ENCODE data around the gene CNKSR2. TPM values are rescaled to one million over a fixed set of nuclear protein-coding genes. Genes with fewer than 3 reads are reported as not detected.

CNKSR2 gene
- total and polyA plus RNA-seq, 9 donors, result 0.35 to 20.6 (median 2.3) TPM

DNA sequence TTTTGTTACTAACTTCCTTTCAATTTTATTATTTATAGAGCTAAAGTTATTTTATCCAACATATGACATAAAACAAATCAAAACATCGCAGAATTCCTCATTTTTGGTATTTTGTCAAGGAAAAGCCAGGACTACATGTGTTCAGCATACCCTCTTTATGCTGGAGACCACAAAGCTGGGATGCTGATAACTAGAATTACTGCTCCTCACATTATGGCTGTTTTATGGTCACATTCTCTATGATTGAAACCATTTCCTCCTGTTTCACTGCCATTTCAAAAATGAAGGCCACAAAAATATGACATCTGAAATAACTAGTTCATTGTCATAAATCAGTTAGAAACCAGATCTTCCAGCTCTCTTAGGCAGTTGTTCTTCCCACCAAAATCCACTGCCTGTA lies 242.2 kb downstream of the CNKSR2 start:
- no peak for DNase-seq

DNA sequence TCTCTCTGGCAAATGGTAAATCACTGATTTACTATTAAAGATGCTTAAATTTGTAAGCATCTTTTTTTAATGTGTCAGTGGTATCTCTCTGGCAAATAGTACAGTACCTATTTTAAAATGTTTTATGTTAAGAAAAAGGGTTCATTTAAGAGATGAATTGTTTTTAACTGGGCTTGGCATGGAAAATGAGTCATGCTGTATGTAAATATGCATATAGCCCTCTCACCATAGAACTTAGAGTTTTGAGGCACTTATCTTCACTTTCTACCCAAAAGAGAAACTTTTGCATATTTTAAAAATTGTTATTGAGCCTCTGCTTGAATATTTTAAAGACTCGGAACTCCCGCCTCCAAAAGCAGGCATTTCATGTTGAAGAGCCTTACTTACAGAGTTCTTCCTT lies 246.0 kb downstream of the CNKSR2 start:
- no peaks in the 10 kb centered on the region for H3K4me1 ChIP-seq (ENCODE audit: insufficient read depth)
- WGBS, 3 donors, result 71 to 82% (median 78%) methylated on average over 2 of the region's 2 CpGs

More for the DNA sequence above, 242.2 kb downstream of the CNKSR2 start:
- Histone ChIP-seq H3K4me1 (ENCODE audit: insufficient read depth) (no peaks in the 10 kb centered on the region), H3K9me3 (no peaks in the 10 kb centered on the region), H3K36me3 (no peaks in the 10 kb centered on the region), H3K27ac (no peak overlapping the region), H3K4me3 (no peak overlapping the region), H3K27me3 (no peaks in the 10 kb centered on the region)
- no peak for TF ChIP-seq EP300 (IDR thresholded peaks at IDR 0.05)
- TF ChIP-seq POLR2A (IDR thresholded peaks at IDR 0.05), result no peak
- TF ChIP-seq, protein P1, sequence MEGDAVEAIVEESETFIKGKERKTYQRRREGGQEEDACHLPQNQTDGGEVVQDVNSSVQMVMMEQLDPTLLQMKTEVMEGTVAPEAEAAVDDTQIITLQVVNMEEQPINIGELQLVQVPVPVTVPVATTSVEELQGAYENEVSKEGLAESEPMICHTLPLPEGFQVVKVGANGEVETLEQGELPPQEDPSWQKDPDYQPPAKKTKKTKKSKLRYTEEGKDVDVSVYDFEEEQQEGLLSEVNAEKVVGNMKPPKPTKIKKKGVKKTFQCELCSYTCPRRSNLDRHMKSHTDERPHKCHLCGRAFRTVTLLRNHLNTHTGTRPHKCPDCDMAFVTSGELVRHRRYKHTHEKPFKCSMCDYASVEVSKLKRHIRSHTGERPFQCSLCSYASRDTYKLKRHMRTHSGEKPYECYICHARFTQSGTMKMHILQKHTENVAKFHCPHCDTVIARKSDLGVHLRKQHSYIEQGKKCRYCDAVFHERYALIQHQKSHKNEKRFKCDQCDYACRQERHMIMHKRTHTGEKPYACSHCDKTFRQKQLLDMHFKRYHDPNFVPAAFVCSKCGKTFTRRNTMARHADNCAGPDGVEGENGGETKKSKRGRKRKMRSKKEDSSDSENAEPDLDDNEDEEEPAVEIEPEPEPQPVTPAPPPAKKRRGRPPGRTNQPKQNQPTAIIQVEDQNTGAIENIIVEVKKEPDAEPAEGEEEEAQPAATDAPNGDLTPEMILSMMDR (IDR thresholded peaks at IDR 0.05), result no peak
- 47 to 52% (median 48%) methylated on average over 1 of the region's 1 CpG for WGBS, 3 donors
- intact Hi-C loops (cut with DNase I), result no loop called here

DNA sequence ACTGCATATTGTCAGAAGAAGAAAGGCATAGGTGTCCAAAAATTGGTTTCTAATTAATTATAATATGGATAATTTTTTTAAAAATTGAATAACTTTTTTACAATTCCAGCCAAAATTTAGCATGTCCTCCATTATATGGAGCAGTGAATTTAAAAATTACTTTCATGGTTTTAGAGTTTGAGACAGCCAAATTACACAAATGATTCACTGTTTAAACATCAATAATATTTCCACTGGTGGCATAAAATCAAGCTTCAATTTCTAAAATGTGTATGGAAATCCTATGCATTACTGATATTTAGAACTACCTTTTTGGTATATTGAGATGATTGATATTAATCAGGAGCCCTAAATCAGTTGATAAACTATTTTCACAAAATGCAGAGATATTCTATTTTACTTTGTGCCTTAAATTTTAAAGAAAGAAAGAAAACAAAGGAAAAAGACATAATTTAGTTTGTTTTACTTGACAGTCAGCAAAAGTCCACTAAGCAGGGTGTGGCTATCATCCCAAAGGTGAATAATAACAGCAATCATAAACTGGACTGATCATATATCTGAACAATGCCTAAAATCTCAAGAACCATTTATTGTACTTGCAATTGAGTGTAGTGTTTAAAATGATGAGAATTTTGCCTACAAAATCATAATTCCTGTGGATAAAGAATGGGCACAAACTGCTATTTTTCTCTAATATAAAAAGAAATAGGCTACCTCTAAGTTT lies 249.7 kb downstream of the CNKSR2 start:
- no peak overlapping the region for H3K4me3 ChIP-seq
- H3K27me3 ChIP-seq, result no peaks in the 10 kb centered on the region
- no peak for TF ChIP-seq EP300 (IDR thresholded peaks at IDR 0.05)
- TF ChIP-seq, protein P1 (IDR thresholded peaks at IDR 0.05), result no peak
- TF ChIP-seq POLR2A (IDR thresholded peaks at IDR 0.05), result no peak
- no peaks in the 10 kb centered on the region for H3K4me1 ChIP-seq (ENCODE audit: insufficient read depth)
- DNase-seq, result no peak
- no peak overlapping the region for H3K27ac ChIP-seq
- intact Hi-C loops (cut with DNase I), result no loop called here
- H3K36me3 ChIP-seq, result no peaks in the 10 kb centered on the region
- H3K9me3 ChIP-seq, result no peaks in the 10 kb centered on the region

More for the DNA sequence above, 246.0 kb downstream of the CNKSR2 start:
- H3K27me3 ChIP-seq, result no peaks in the 10 kb centered on the region
- TF ChIP-seq EP300 (IDR thresholded peaks at IDR 0.05) (no peak), POLR2A (IDR thresholded peaks at IDR 0.05) (no peak)
- TF ChIP-seq, protein P1 (IDR thresholded peaks at IDR 0.05), result no peak
- no peak for DNase-seq
- no peaks in the 10 kb centered on the region for H3K9me3 ChIP-seq
- H3K4me3 ChIP-seq, result no peak overlapping the region
- no peak overlapping the region for H3K27ac ChIP-seq
- H3K36me3 ChIP-seq, result no peaks in the 10 kb centered on the region
- intact Hi-C loops (cut with DNase I), result no loop called here

DNA sequence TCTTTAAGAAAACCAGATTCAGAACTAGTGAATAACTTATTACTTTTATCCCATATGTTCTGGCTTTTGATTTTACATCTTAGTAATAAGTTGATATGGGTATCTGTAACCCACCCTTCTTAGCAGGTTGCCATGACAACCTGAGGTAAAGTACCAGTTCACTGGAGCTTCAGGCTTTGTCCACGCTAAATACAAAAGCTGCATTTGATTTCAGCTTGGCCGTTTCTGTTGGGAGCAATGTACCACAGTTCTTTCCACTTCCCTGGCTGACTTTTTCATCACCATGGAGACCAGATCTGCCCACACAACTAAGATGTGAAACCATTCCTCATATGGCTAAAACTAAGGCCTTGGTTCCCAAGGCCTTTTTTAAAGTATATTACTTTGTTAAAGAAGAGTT lies 257.8 kb downstream of the CNKSR2 start:
- intact Hi-C loops (cut with DNase I), result no loop called here
- WGBS, 3 donors, result 27 to 42% (median 27%) methylated on average over 2 of the region's 2 CpGs
- H3K27ac ChIP-seq, result no peak overlapping the region
- H3K36me3 ChIP-seq, result no peaks in the 10 kb centered on the region
- no peaks in the 10 kb centered on the region for H3K4me1 ChIP-seq (ENCODE audit: insufficient read depth)
- H3K9me3 ChIP-seq, result no peaks in the 10 kb centered on the region
- H3K27me3 ChIP-seq, result no peaks in the 10 kb centered on the region
- DNase-seq, result no peak
- TF ChIP-seq, protein P1 (IDR thresholded peaks at IDR 0.05), result no peak
- no peak for TF ChIP-seq POLR2A (IDR thresholded peaks at IDR 0.05)
- no peak for TF ChIP-seq EP300 (IDR thresholded peaks at IDR 0.05)
- no peak overlapping the region for H3K4me3 ChIP-seq

Data from ovary (tissue), 9 donors.